ENCODE results near the gene IL4I1. TPM values are rescaled to one million over a fixed set of nuclear protein-coding genes. Genes with fewer than 3 reads are reported as not detected.

The IL4I1 gene
- polyA plus RNA-seq, 2 donors = 0.18 to 0.45 TPM

- H3K36me3 ChIP-seq (ENCODE audit: control insufficient read depth in 2 of 2, insufficient read depth in 2 of 2, low read length in 1 of 2) = peaks cover 30 to 53% of the 10 kb centered on the region in 2 donors
- WGBS, 2 donors = 96 to 97% methylated on average over 17 of the region's 17 CpGs
- peaks cover 0 to 2% of the 10 kb centered on the region in 2 donors for H3K4me1 ChIP-seq (ENCODE audit: control insufficient read depth in 2 of 2, insufficient read depth in 2 of 2, low read length in 1 of 2)
- H3K27me3 ChIP-seq (ENCODE audit: control insufficient read depth in 1 of 2, insufficient read depth in 2 of 2, low read length in 2 of 2) = no peaks in the 10 kb centered on the region
- no peak overlapping the region for H3K27ac ChIP-seq (ENCODE audit: low read depth in 2 of 2, low read length in 1 of 2)
- no peak overlapping the region for H3K4me3 ChIP-seq (ENCODE audit: low read depth in 1 of 2, low read length in 2 of 2)
- no peaks in the 10 kb centered on the region for H3K9me3 ChIP-seq (ENCODE audit: control insufficient read depth in 2 of 2, insufficient read depth in 1 of 2, low read depth in 1 of 2, low read length in 1 of 2)
Measured at GRCh38 chr19:49881186-49881585, 15.5 kb downstream of the IL4I1 start.

DNA sequence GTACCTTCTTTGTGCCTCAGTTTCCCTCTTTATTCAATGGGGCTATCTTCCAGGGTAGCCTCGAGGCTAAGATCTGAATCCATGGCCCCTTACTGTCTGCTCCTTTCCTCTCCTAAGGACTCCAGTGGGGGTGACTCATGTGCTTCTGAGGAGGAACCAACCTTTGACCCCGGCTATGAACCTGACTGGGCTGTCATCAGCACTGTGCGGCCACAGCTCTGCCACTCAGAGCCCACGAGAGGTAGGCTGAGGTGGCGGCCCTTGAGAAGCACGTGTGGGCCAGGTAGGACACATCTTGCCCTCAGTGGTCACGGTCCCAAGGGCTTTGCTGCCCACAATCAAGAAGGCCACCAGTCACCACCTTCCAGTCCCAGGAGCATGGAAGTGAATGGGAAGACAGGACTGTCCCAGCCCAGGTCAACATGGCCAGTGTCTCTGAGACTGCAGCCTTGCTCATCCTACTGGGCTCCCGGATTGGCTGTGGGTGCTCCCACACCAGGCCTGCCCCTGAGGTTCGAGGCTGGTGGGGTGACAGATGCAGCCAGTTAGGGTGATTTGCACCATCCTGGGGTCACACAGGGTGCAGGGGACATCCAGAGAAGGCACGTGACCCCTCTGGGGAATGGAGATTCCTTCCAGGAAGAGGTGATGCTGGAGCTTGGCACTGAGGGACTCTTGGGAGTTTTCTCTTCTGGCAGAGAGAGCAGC, 16.4 kb downstream of the IL4I1 start:
- Histone ChIP-seq H3K27me3 (ENCODE audit: control insufficient read depth in 1 of 2, insufficient read depth in 2 of 2, low read length in 2 of 2) (no peaks in the 10 kb centered on the region), H3K4me3 (ENCODE audit: low read depth in 1 of 2, low read length in 2 of 2) (no peak overlapping the region), H3K4me1 (ENCODE audit: control insufficient read depth in 2 of 2, insufficient read depth in 2 of 2, low read length in 1 of 2) (peaks cover 0 to 8% of the 10 kb centered on the region in 2 donors), H3K9me3 (ENCODE audit: control insufficient read depth in 2 of 2, insufficient read depth in 1 of 2, low read depth in 1 of 2, low read length in 1 of 2) (no peaks in the 10 kb centered on the region), H3K36me3 (ENCODE audit: control insufficient read depth in 2 of 2, insufficient read depth in 2 of 2, low read length in 1 of 2) (peaks cover 30 to 53% of the 10 kb centered on the region in 2 donors), H3K27ac (ENCODE audit: low read depth in 2 of 2, low read length in 1 of 2) (no peak overlapping the region)
- WGBS, 2 donors = 90 to 92% methylated on average over 10 of the region's 10 CpGs

- H3K27ac ChIP-seq (ENCODE audit: low read depth in 2 of 2, low read length in 1 of 2) = no peak overlapping the region
- H3K9me3 ChIP-seq (ENCODE audit: control insufficient read depth in 2 of 2, insufficient read depth in 1 of 2, low read depth in 1 of 2, low read length in 1 of 2) = no peaks in the 10 kb centered on the region
- 95 to 98% methylated on average over 12 of the region's 12 CpGs for WGBS, 2 donors
- H3K36me3 ChIP-seq (ENCODE audit: control insufficient read depth in 2 of 2, insufficient read depth in 2 of 2, low read length in 1 of 2) = peaks cover 27 to 47% of the 10 kb centered on the region in 2 donors
- H3K4me1 ChIP-seq (ENCODE audit: control insufficient read depth in 2 of 2, insufficient read depth in 2 of 2, low read length in 1 of 2) = peaks cover under 1 to 11% of the 10 kb centered on the region in 2 donors
- no peak overlapping the region for H3K4me3 ChIP-seq (ENCODE audit: low read depth in 1 of 2, low read length in 2 of 2)
- H3K27me3 ChIP-seq (ENCODE audit: control insufficient read depth in 1 of 2, insufficient read depth in 2 of 2, low read length in 2 of 2) = no peaks in the 10 kb centered on the region
Measured at GRCh38 chr19:49879243-49879963, 17.3 kb downstream of the IL4I1 start.

DNA sequence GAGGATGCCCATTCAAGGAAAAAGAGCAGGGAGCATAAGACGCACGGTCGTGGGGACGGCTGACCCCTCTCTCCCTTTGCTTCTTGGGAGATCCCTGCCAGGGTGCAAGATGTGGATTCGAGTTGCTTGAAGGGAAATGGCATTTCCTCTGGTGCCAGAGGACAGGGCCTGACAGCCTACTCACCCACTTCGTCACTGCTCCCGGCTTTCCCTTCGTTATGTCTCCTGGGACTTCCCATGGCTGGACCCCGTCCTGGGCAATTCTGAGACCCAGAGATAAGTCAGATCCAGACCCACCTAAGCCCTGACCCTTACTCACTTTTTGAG, 18.0 kb downstream of the IL4I1 start:
- Histone ChIP-seq H3K27ac (ENCODE audit: low read depth in 2 of 2, low read length in 1 of 2) (peak overlapping the region in 1 of 2 donors; percentile 100), H3K36me3 (ENCODE audit: control insufficient read depth in 2 of 2, insufficient read depth in 2 of 2, low read length in 1 of 2) (peaks cover 26 to 40% of the 10 kb centered on the region in 2 donors), H3K4me3 (ENCODE audit: low read depth in 1 of 2, low read length in 2 of 2) (peak overlapping the region in 1 of 2 donors; percentile 64), H3K9me3 (ENCODE audit: control insufficient read depth in 2 of 2, insufficient read depth in 1 of 2, low read depth in 1 of 2, low read length in 1 of 2) (no peaks in the 10 kb centered on the region), H3K27me3 (ENCODE audit: control insufficient read depth in 1 of 2, insufficient read depth in 2 of 2, low read length in 2 of 2) (no peaks in the 10 kb centered on the region), H3K4me1 (ENCODE audit: control insufficient read depth in 2 of 2, insufficient read depth in 2 of 2, low read length in 1 of 2) (peaks cover 2 to 11% of the 10 kb centered on the region in 2 donors)
- 80 to 82% methylated on average over 9 of the region's 9 CpGs for WGBS, 2 donors

GRCh38 chr19:49877879-49878743, 18.6 kb downstream of the IL4I1 start:
- H3K4me3 ChIP-seq (ENCODE audit: low read depth in 1 of 2, low read length in 2 of 2) = peak overlapping the region; percentile 64 to 67
- H3K4me1 ChIP-seq (ENCODE audit: control insufficient read depth in 2 of 2, insufficient read depth in 2 of 2, low read length in 1 of 2) = peaks cover 2 to 11% of the 10 kb centered on the region in 2 donors
- H3K36me3 ChIP-seq (ENCODE audit: control insufficient read depth in 2 of 2, insufficient read depth in 2 of 2, low read length in 1 of 2) = peaks cover 20 to 37% of the 10 kb centered on the region in 2 donors
- no peaks in the 10 kb centered on the region for H3K9me3 ChIP-seq (ENCODE audit: control insufficient read depth in 2 of 2, insufficient read depth in 1 of 2, low read depth in 1 of 2, low read length in 1 of 2)
- WGBS, 2 donors = 6 to 9% methylated on average over 41 of the region's 41 CpGs
- no peaks in the 10 kb centered on the region for H3K27me3 ChIP-seq (ENCODE audit: control insufficient read depth in 1 of 2, insufficient read depth in 2 of 2, low read length in 2 of 2)
- H3K27ac ChIP-seq (ENCODE audit: low read depth in 2 of 2, low read length in 1 of 2) = peak overlapping the region; percentile 97 to 100

GRCh38 chr19:49877020-49877878, 19.4 kb downstream of the IL4I1 start, which contains the start of the genes AKT1S1 and TBC1D17:
TSS of gene AKT1S1 (minus strand) at chr19:49877355. CDS start at chr19:49873295, 4,060 bp downstream.
TSS of gene TBC1D17 (plus strand) at chr19:49877702. CDS start at chr19:49877724, 22 bp downstream.
- H3K36me3 ChIP-seq (ENCODE audit: control insufficient read depth in 2 of 2, insufficient read depth in 2 of 2, low read length in 1 of 2) = peaks cover 11 to 31% of the 10 kb centered on the region in 2 donors
- H3K4me3 ChIP-seq (ENCODE audit: low read depth in 1 of 2, low read length in 2 of 2) = peak within 1 kb of the TSS; percentile 94 to 96
- H3K4me1 ChIP-seq (ENCODE audit: control insufficient read depth in 2 of 2, insufficient read depth in 2 of 2, low read length in 1 of 2) = peaks cover 2 to 11% of the 10 kb centered on the region in 2 donors
- peak within 1 kb of the TSS; percentile 97 to 100 for H3K27ac ChIP-seq (ENCODE audit: low read depth in 2 of 2, low read length in 1 of 2)
- H3K27me3 ChIP-seq (ENCODE audit: control insufficient read depth in 1 of 2, insufficient read depth in 2 of 2, low read length in 2 of 2) = no peaks in the 10 kb centered on the region
- 0% methylated on average over 60 to 61 of the region's 61 CpGs for WGBS, 2 donors
- H3K9me3 ChIP-seq (ENCODE audit: control insufficient read depth in 2 of 2, insufficient read depth in 1 of 2, low read depth in 1 of 2, low read length in 1 of 2) = no peaks in the 10 kb centered on the region

DNA sequence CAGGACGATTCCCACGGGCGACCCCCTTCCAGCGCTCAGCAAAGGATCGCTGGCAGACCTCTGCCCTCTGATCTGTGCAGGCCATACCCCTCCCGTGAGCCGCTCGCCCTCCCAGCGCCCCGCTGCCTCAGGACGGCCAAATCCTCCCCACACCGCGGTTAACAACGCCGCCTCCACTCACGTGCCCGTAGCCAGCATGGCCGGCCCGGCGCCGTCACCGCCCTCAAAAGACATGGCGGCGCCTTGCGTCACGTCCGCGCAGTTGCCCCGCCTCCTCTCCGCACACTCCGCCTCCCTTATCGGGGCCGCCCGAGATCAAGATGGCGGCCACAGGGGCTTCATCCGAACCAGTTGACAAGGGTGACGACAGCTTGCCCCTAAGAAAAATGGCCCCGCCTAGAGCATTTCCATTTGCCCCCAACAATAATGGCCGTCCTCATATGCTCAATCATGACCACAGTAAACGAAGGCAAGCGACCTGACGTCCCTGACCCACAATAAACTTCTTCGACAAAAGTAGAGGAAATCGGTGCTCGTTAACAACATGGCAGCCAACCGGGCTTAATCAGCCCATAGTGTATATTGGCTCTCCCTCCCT, 20.2 kb downstream of the IL4I1 start:
- peak overlapping the region; percentile 97 to 100 for H3K27ac ChIP-seq (ENCODE audit: low read depth in 2 of 2, low read length in 1 of 2)
- WGBS, 2 donors = 0 to 1% methylated on average over 46 of the region's 46 CpGs
- no peaks in the 10 kb centered on the region for H3K9me3 ChIP-seq (ENCODE audit: control insufficient read depth in 2 of 2, insufficient read depth in 1 of 2, low read depth in 1 of 2, low read length in 1 of 2)
- peaks cover 13 to 26% of the 10 kb centered on the region in 2 donors for H3K36me3 ChIP-seq (ENCODE audit: control insufficient read depth in 2 of 2, insufficient read depth in 2 of 2, low read length in 1 of 2)
- H3K4me3 ChIP-seq (ENCODE audit: low read depth in 1 of 2, low read length in 2 of 2) = peak overlapping the region; percentile 94 to 96
- H3K4me1 ChIP-seq (ENCODE audit: control insufficient read depth in 2 of 2, insufficient read depth in 2 of 2, low read length in 1 of 2) = peaks cover 2 to 11% of the 10 kb centered on the region in 2 donors
- no peaks in the 10 kb centered on the region for H3K27me3 ChIP-seq (ENCODE audit: control insufficient read depth in 1 of 2, insufficient read depth in 2 of 2, low read length in 2 of 2)

GRCh38 chr19:49875857-49876421, 20.7 kb downstream of the IL4I1 start:
- H3K36me3 ChIP-seq (ENCODE audit: control insufficient read depth in 2 of 2, insufficient read depth in 2 of 2, low read length in 1 of 2) = peaks cover 15 to 21% of the 10 kb centered on the region in 2 donors
- 1% methylated on average over 27 to 28 of the region's 28 CpGs for WGBS, 2 donors
- H3K9me3 ChIP-seq (ENCODE audit: control insufficient read depth in 2 of 2, insufficient read depth in 1 of 2, low read depth in 1 of 2, low read length in 1 of 2) = no peaks in the 10 kb centered on the region
- peaks cover 2 to 11% of the 10 kb centered on the region in 2 donors for H3K4me1 ChIP-seq (ENCODE audit: control insufficient read depth in 2 of 2, insufficient read depth in 2 of 2, low read length in 1 of 2)
- peak overlapping the region; percentile 94 to 96 for H3K4me3 ChIP-seq (ENCODE audit: low read depth in 1 of 2, low read length in 2 of 2)
- no peaks in the 10 kb centered on the region for H3K27me3 ChIP-seq (ENCODE audit: control insufficient read depth in 1 of 2, insufficient read depth in 2 of 2, low read length in 2 of 2)
- peak overlapping the region; percentile 97 to 98 for H3K27ac ChIP-seq (ENCODE audit: low read depth in 2 of 2, low read length in 1 of 2)

Data from esophagus (tissue), 2 donors.